A549 (cell line): Measurements from ENCODE around the gene SPATA25. TPM values are rescaled to one million over a fixed set of nuclear protein-coding genes. Genes with fewer than 3 reads are reported as not detected.

Experiments
- ATAC-seq, 2 experiments: fragments of 200-7000 bp in 1 of 2; fragments of >200 bp in 1 of 2; cut with Nextera tagmentation in 1 of 2; cut with Tn5 transposase in 1 of 2; 3 replicates each; pipeline versions ENCODE4 v1.8.0 to v1.9.1; 2018 to 2020; ENCODE audit warnings: mild to moderate bottlenecking in 1 of 2, moderate library complexity in 1 of 2
- CTCF ChIA-PET: fragments of 300-600 bp; sonication (Branson Sonifier 250); formaldehyde crosslinking; extraction: SDS; loops from one replicate; lab custom pipeline; 2021; ENCODE audit warnings: antibody characterized with exemption, inconsistent platforms; lab: Yijun Ruan, JAX
- POLR2A ChIA-PET: fragments of 350-600 bp; formaldehyde crosslinking; extraction: SDS; loops from one replicate; lab custom pipeline; 2021; ENCODE audit warnings: antibody characterized with exemption, inconsistent platforms; lab: Yijun Ruan, JAX
- DNase-seq, 2 experiments: peaks; one replicate each; pipeline versions ENCODE4 v3.0.0 to v3.0.0-alpha.2; 2011 to 2016; ENCODE audit warnings: low read depth in 1 of 2, low spot score in 1 of 2
- FAIRE-seq: peaks from 2 replicates; lab custom pipeline; 2011; peaks lifted over from hg19 to GRCh38; lab: Jason Lieb, UNC
- H3K27ac ChIP-seq, 2 experiments: fragments of >200 bp; sonication (Bioruptor Twin); formaldehyde crosslinking; 3 replicates each; pipeline ENCODE4 v1.5.1; 2016 to 2017
- H3K4me1 ChIP-seq: fragments of >200 bp; sonication (Bioruptor Twin); formaldehyde crosslinking; 3 replicates; pipeline ENCODE4 v1.6.1; 2016
- H3K4me2 ChIP-seq: fragments of >200 bp; sonication (Bioruptor Twin); formaldehyde crosslinking; 3 replicates; pipeline ENCODE4 v1.6.1; 2016
- H3K4me3 ChIP-seq: fragments of >200 bp; sonication (Bioruptor Twin); formaldehyde crosslinking; 3 replicates; pipeline ENCODE4 v1.5.1; 2016
- H3K9me3 ChIP-seq: fragments of >200 bp; sonication (Bioruptor Twin); formaldehyde crosslinking; 3 replicates; pipeline ENCODE4 v1.6.1; 2016
- CBX2 ChIP-seq: fragments of 200-600 bp; sonication (generic); IDR thresholded peaks from 2 replicates; pipeline ENCODE4 v1.6.1; 2016; ENCODE audit warnings: low read depth, mild to moderate bottlenecking, borderline replicate concordance
- CBX8 ChIP-seq: fragments of 200-600 bp; sonication (generic); IDR thresholded peaks from 2 replicates; pipeline ENCODE4 v1.6.1; 2016
- CEBPB ChIP-seq, 2 experiments: fragments of >200 bp in 1 of 2; sonication (Bioruptor Twin) in 1 of 2; formaldehyde crosslinking in 1 of 2; IDR thresholded peaks; 2 replicates each; pipeline ENCODE4 v1.6.1; 2012 to 2016
- FOSL2 ChIP-seq, 2 experiments: fragments of 450-650 bp in 1 of 2; fragments of >200 bp in 1 of 2; sonication (Bioruptor Twin) in 1 of 2; formaldehyde crosslinking; IDR thresholded peaks; 2 replicates each; pipeline versions ENCODE4 v1.5.0 to v1.6.1; 2016 to 2020; ENCODE audit warnings: mild to moderate bottlenecking in 1 of 2, moderate library complexity in 1 of 2
- FOXS1 ChIP-seq: fragments of 250-450 bp; sonication (Bioruptor Pico); IDR thresholded peaks from 2 replicates; pipeline ENCODE4 v1.5.0; 2020; ENCODE audit warnings: mild to moderate bottlenecking, moderate library complexity
- GATA3 ChIP-seq: IDR thresholded peaks from 2 replicates; pipeline ENCODE4 v1.6.1; 2012; ENCODE audit warnings: borderline replicate concordance
- HMGXB4 ChIP-seq: fragments of 250-450 bp; sonication (Bioruptor Pico); IDR thresholded peaks from 2 replicates; pipeline ENCODE4 v1.5.0; 2021; ENCODE audit warnings: mild to moderate bottlenecking, moderate library complexity, borderline replicate concordance
- HOXB13 ChIP-seq: fragments of 250-450 bp; sonication (Bioruptor Pico); IDR thresholded peaks from 2 replicates; pipeline ENCODE4 v1.5.0; 2020; ENCODE audit warnings: low read depth, mild to moderate bottlenecking, moderate library complexity
- HOXB5 ChIP-seq: fragments of 250-450 bp; sonication (Bioruptor Pico); IDR thresholded peaks from 2 replicates; pipeline ENCODE4 v1.5.0; 2020; ENCODE audit warnings: mild to moderate bottlenecking, moderate library complexity
- JUNB ChIP-seq: fragments of >200 bp; sonication (Bioruptor Twin); formaldehyde crosslinking; IDR thresholded peaks from 2 replicates; pipeline ENCODE4 v1.6.1; 2016
- KDM1A ChIP-seq: fragments of 200-600 bp; sonication (generic); IDR thresholded peaks from 2 replicates; pipeline ENCODE4 v1.6.1; 2016; ENCODE audit warnings: low read depth, mild to moderate bottlenecking
- KDM5A ChIP-seq: fragments of 200-600 bp; sonication (generic); IDR thresholded peaks from 2 replicates; pipeline ENCODE4 v1.6.1; 2016; ENCODE audit warnings: antibody characterized with exemption, mild to moderate bottlenecking
- MAFK ChIP-seq: fragments of 450-650 bp; IDR thresholded peaks from 2 replicates; pipeline ENCODE4 v1.6.1; 2014; ENCODE audit not compliant: partially characterized antibody
- NFE2L2 ChIP-seq: fragments of 150-350 bp; conservative IDR thresholded peaks from 2 replicates; pipeline ENCODE4 v1.6.1; 2014; ENCODE audit warnings: low read length
- NPAS2 ChIP-seq: fragments of 250-450 bp; sonication (Bioruptor Pico); IDR thresholded peaks from 2 replicates; pipeline ENCODE4 v1.8.0; 2022; ENCODE audit warnings: mild to moderate bottlenecking, moderate library complexity, borderline replicate concordance
- POLR2A ChIP-seq: IDR thresholded peaks from 2 replicates; pipeline ENCODE4 v1.6.1; 2012; ENCODE audit warnings: mild to moderate bottlenecking, low read length
- POLR2AphosphoS2 ChIP-seq: conservative IDR thresholded peaks from 2 replicates; pipeline ENCODE4 v1.6.1; 2012; ENCODE audit warnings: low read length, improper control_type of control experiment, inconsistent platforms
- RARB ChIP-seq: fragments of 250-450 bp; sonication (Bioruptor Pico); IDR thresholded peaks from 2 replicates; pipeline ENCODE4 v1.8.0; 2021; ENCODE audit warnings: mild to moderate bottlenecking, moderate library complexity
- RNF2 ChIP-seq: fragments of 200-600 bp; sonication (generic); IDR thresholded peaks from 2 replicates; pipeline ENCODE4 v1.6.1; 2016; ENCODE audit warnings: low read depth, mild to moderate bottlenecking, antibody characterized with exemption, moderate library complexity, borderline replicate concordance
- TFCP2L1 ChIP-seq: fragments of 250-450 bp; sonication (Bioruptor Pico); IDR thresholded peaks from 2 replicates; pipeline ENCODE4 v1.5.0; 2021; ENCODE audit warnings: mild to moderate bottlenecking
- TP53 ChIP-seq: fragments of 250-450 bp; sonication (Bioruptor Pico); IDR thresholded peaks from 2 replicates; pipeline ENCODE4 v1.5.0; 2021; ENCODE audit warnings: mild to moderate bottlenecking, moderate library complexity
- ZC3H11A ChIP-seq: fragments of 450-650 bp; IDR thresholded peaks from 2 replicates; pipeline ENCODE4 v1.6.1; 2014; ENCODE audit warnings: antibody characterized with exemption, mild to moderate bottlenecking
- ZFP36 ChIP-seq: fragments of 450-650 bp; IDR thresholded peaks from 2 replicates; pipeline ENCODE4 v1.6.1; 2014; ENCODE audit warnings: borderline replicate concordance; ENCODE audit not compliant: partially characterized antibody
- ZNF302 ChIP-seq: fragments of 250-450 bp; sonication (Bioruptor Pico); IDR thresholded peaks from 2 replicates; pipeline ENCODE4 v1.9.0; 2021; ENCODE audit warnings: inconsistent platforms, mild to moderate bottlenecking, moderate library complexity
- ZSCAN20 ChIP-seq: fragments of 250-450 bp; sonication (Bioruptor Pico); IDR thresholded peaks from 2 replicates; pipeline ENCODE4 v1.8.0; 2022; ENCODE audit warnings: mild to moderate bottlenecking, moderate library complexity
- WGBS: methylation state at CpG from one replicate; pipeline ENCODE4 v1.1.6; 2017; ENCODE audit errors: missing lambda C conversion rate; 5-methylcytosine and 5-hydroxymethylcytosine counted together
- polyA plus RNA-seq, 4 experiments: library from polyadenylated mRNA; depleted of rRNA in 3 of 4; stranded (reverse); fragments of >200 nt; fragmentation: RNase III in 1 of 4; extraction: RNeasy Plus Mini Kit Qiagen cat#74134 plus additional on column Dnase treatment in 1 of 4; gene quantifications; 2 replicates in 3 of 4; 3 replicates in 1 of 4; pipeline ENCODE4 v1.2.3, GENCODE V29; 2011 to 2017
- TF ChIP-seq, protein P1 (sequence below): IDR thresholded peaks from 2 replicates; pipeline ENCODE4 v1.6.1; 2012
- TF ChIP-seq, protein P2 (sequence below): fragments of 250-450 bp; sonication (Bioruptor Pico); IDR thresholded peaks from 2 replicates; pipeline ENCODE4 v1.5.0; 2020; ENCODE audit warnings: low read depth, mild to moderate bottlenecking, moderate library complexity
- TF ChIP-seq, protein P3 (sequence below): IDR thresholded peaks from 2 replicates; pipeline ENCODE4 v1.6.1; 2012; ENCODE audit warnings: low read depth, borderline replicate concordance

SPATA25 gene
- polyA plus RNA-seq, 2 of the 4 experiments (the other 2 are of a cell fraction) = 0.31 to 0.77 TPM

DNA sequence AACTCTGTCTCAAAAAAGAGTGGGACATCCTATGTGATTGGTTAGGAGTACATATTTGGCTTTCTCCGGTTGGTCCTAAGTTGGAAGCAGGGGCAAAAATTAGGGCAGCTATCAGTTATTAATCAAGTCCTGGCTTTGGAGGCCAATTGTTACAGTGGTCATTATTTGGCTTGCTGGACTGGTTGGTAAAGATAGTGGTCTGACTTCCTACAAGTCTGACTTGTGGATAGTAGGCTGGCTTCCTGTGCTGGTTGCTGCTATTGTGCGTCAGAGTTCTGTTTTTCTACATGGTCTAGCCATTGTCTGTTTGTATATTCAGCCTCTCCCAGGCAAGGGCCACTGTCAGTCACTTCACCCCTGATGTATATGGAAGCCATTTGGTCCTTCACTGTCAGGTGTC, 37.2 kb downstream of the SPATA25 start:
- POLR2A ChIA-PET = interaction anchor here (0.7 kb wide), 1 partner anchor 16 kb away, joined by 3 read pairs; the partner anchor contains the start of gene SNX21
- Histone ChIP-seq H3K4me3 (no peak overlapping the region), H3K4me1 (no peaks in the 10 kb centered on the region), H3K27ac (no peak overlapping the region)
- no peak for ATAC-seq
- CTCF ChIA-PET = interaction anchor here (1.3 to 1.5 kb wide), 2 partner anchors 20 to 39 kb away, joined by 3 to 4 read pairs; no protein-coding TSS in a partner anchor
- TF ChIP-seq CBX2 = no peak
- TF ChIP-seq, all 56 proteins: peak for 0
- DNase-seq (no peak), FAIRE-seq (no peak)
- Histone ChIP-seq H3K4me2 (no peak overlapping the region), H3K9me3 (no peaks in the 10 kb centered on the region)
- 94% methylated on average over 2 of the region's 2 CpGs for WGBS

DNA sequence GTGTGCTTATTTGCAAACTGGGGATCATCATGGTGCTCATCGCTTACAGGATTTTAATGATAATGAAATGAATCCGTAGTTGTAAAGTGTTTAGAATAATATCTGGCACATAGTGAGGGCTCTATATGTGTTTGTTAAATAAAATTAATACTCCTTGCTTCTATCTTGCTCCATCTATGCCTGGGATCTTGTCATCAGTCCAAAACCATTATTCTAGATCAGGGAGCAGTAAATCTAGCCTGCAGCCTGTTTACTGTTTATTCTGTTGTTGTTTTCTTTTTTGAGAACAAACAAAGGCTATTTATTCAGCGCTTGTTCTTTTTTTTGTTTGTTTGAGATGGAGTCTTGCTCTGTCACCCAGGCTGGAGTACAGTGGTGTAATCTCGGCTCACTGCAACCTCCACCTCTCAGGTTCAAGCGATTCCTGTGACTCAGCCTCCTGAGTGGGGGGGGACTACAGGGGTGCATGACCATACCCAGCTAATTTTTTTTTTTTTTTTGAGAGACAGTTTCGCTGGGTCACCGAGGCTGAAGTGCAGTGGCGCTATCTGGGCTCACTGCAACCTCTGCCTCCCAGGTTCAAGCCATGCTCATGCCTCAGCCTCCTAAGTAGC, 38.3 kb downstream of the SPATA25 start:
- WGBS = 83% methylated on average over 8 of the region's 8 CpGs
- no peak for FAIRE-seq
- ChIA-PET CTCF (interaction anchor here (0.7 to 1.3 kb wide), 2 partner anchors 19 to 104 kb away, joined by 3 to 4 read pairs; no protein-coding TSS in a partner anchor), POLR2A (no interaction called here)
- Histone ChIP-seq H3K4me3 (no peak overlapping the region), H3K27ac (no peak overlapping the region), H3K4me2 (no peak overlapping the region), H3K9me3 (no peaks in the 10 kb centered on the region), H3K4me1 (no peaks in the 10 kb centered on the region)
- no peak for TF ChIP-seq KDM1A
- TF ChIP-seq ZFP36 = no peak
- no peak for TF ChIP-seq POLR2AphosphoS2
- TF ChIP-seq RARB (CRISPR knock-in tag) = no peak
- TF ChIP-seq ZSCAN20 (CRISPR knock-in tag) = no peak
- TF ChIP-seq, protein P1, sequence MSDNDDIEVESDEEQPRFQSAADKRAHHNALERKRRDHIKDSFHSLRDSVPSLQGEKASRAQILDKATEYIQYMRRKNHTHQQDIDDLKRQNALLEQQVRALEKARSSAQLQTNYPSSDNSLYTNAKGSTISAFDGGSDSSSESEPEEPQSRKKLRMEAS = no peak
- TF ChIP-seq FOXS1 = no peak
- TF ChIP-seq NPAS2 (CRISPR knock-in tag) = no peak
- no peak for TF ChIP-seq POLR2A
- TF ChIP-seq, protein P2, sequence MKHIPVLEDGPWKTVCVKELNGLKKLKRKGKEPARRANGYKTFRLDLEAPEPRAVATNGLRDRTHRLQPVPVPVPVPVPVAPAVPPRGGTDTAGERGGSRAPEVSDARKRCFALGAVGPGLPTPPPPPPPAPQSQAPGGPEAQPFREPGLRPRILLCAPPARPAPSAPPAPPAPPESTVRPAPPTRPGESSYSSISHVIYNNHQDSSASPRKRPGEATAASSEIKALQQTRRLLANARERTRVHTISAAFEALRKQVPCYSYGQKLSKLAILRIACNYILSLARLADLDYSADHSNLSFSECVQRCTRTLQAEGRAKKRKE (CRISPR knock-in tag) = no peak
- TF ChIP-seq CBX8 = no peak
- TF ChIP-seq FOSL2 (IDR thresholded peaks at IDR 0.05) = no peak
- no peak for TF ChIP-seq FOSL2 (CRISPR knock-in tag; IDR thresholded peaks at IDR 0.05)
- no peak for TF ChIP-seq RNF2
- TF ChIP-seq NFE2L2 = no peak
- no peak for TF ChIP-seq CBX2
- no peak for TF ChIP-seq TFCP2L1 (CRISPR knock-in tag)
- no peak for TF ChIP-seq MAFK
- TF ChIP-seq HMGXB4 = no peak
- TF ChIP-seq, protein P3, sequence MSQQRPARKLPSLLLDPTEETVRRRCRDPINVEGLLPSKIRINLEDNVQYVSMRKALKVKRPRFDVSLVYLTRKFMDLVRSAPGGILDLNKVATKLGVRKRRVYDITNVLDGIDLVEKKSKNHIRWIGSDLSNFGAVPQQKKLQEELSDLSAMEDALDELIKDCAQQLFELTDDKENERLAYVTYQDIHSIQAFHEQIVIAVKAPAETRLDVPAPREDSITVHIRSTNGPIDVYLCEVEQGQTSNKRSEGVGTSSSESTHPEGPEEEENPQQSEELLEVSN = no peak
- TF ChIP-seq HOXB5 (CRISPR knock-in tag) = no peak
- ATAC-seq = peak in 1 of 2 experiments; percentile 52; a peak in 3 of 6 replicates
- DNase-seq = no peak

GRCh38 chr20:45848421-45848820, 39.0 kb downstream of the SPATA25 start:
- POLR2A ChIA-PET = no interaction called here
- CTCF ChIA-PET = interaction anchor here (0.6 kb wide), 1 partner anchor 48 kb away, joined by 3 read pairs; no protein-coding TSS in a partner anchor
- Histone ChIP-seq H3K4me1 (no peaks in the 10 kb centered on the region), H3K4me3 (no peak overlapping the region), H3K9me3 (no peaks in the 10 kb centered on the region), H3K4me2 (no peak overlapping the region), H3K27ac (no peak overlapping the region)
- ATAC-seq = peak in 1 of 2 experiments; percentile 20; a peak in 1 of 6 replicates
- 92% methylated on average over 8 of the region's 8 CpGs for WGBS
- no peak for FAIRE-seq
- DNase-seq = no peak
- no peak for TF ChIP-seq KDM1A
- no peak for TF ChIP-seq FOXS1
- TF ChIP-seq, protein P2 (CRISPR knock-in tag) = no peak
- no peak for TF ChIP-seq FOSL2 (IDR thresholded peaks at IDR 0.05)
- TF ChIP-seq FOSL2 (CRISPR knock-in tag; IDR thresholded peaks at IDR 0.05) = no peak
- no peak for TF ChIP-seq ZC3H11A
- TF ChIP-seq ZNF302 = no peak
- TF ChIP-seq MAFK = no peak
- no peak for TF ChIP-seq NFE2L2
- TF ChIP-seq POLR2AphosphoS2 = no peak
- TF ChIP-seq JUNB = no peak
- TF ChIP-seq, protein P3 = no peak
- TF ChIP-seq, protein P1 = no peak
- TF ChIP-seq TP53 (CRISPR knock-in tag) = no peak
- TF ChIP-seq GATA3 = no peak
- no peak for TF ChIP-seq KDM5A
- no peak for TF ChIP-seq CEBPB (IDR thresholded peaks at IDR 0.05)
- TF ChIP-seq HOXB13 (CRISPR knock-in tag) = no peak
- no peak for TF ChIP-seq CBX2
